Subcutaneous adipose tissue (tissue), 4 donors: Measurements from ENCODE around the gene CELF5. TPM values are rescaled to one million over a fixed set of nuclear protein-coding genes. Genes with fewer than 3 reads are reported as not detected.

Experiments
- CTCF ChIP-seq: fragments of 450-650 bp; IDR thresholded peaks from one replicate; pipeline ENCODE4 v1.5.1; 2016; ENCODE audit warnings: low read depth, mild to moderate bottlenecking, control low read depth, antibody characterized with exemption, moderate library complexity
- total RNA-seq, 4 donors: library from RNA; depleted of rRNA; stranded (reverse); fragments of >200 nt; gene quantifications; one replicate each; pipeline ENCODE4 v1.1.0, GENCODE V29; 2016

CELF5 gene
- total RNA-seq, 4 donors from 2014 or later, result not detected

DNA sequence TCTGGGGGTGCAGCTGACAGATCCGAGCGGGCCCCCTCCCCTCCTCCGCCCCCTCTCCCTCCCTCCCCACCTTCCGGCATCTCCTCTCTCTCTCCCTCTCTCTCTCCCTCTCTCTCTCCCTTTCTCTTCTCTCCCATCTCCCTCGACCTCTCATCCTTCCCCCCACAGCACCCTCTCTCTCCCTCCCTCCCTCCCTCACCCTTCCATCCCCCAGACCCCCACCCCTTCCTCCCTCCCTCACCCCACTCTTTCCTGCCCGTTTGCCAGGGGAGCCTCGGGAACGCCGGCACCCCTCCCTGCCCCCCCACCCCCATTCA, 666 bp downstream of the CELF5 start:
- no peak for TF ChIP-seq CTCF

DNA sequence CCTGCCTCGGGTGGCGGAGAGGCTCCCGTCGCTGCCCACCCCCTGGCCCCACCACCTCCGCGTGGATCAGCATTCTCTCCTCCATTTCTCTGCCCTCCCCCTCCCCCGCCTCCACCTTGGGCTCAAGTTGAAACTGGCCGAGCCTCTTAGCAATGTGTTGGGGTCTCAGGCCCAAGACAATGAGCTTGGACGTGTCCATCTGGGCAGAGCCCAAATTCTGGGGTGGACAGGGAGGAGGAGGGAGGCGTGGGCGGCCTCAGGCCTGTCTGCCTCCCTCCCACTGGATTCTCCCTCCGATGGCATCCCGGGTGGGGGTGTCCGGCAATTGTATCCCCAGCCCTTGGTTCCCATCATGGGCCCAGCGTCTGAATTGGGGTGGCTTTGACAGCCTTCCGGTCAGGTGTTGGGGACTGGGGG, 1.2 kb downstream of the CELF5 start:
- no peak for TF ChIP-seq CTCF

DNA sequence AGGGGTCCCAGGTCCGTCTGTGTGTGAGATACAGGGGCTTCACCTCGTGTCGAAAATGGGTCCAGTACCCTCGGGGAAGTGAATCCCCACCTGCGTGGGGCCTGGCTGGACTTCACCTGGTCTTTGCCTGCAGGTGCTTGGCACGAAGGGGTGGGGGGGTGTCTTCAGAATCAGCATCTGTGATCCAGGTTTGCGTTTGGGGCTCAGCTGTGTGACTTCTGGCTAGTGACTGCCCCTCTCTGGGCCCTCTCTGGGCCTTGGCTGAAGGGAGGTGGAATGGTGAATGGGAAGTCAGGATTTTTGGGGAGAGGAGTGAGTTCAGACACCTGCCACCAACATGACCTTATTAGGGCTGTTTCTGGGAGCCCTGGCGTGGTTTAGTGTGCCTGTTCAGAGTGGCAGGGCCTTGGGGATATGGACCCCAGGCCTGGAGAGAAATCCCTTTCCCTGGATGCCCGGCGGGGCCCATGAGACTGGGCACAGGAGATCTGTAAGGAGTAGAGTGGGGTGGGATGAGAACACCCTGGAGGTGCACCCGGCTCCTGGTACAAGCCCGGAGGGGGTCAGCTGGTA, 2.7 kb downstream of the CELF5 start:
- no peak for TF ChIP-seq CTCF

DNA sequence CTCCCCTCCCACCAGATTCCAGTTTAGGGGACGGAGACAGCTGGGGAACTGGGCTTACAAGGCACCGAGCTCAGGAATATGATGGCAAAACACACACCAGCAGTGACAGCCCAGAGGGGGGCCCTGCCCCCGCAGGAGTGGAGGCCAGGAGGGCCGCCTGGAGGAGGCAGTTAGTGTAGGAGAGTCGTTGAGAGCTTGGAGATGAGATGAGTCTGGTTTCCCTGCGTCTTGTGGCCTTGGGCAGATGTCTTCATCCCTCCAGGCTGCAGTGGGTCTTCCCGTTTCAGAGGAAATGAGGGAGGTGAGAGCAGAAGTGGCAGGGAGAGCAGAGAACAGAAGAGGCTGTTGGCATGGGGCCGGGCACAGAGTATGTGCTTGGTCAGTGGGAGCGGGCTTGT, 4.9 kb downstream of the CELF5 start:
- no peak for TF ChIP-seq CTCF

GRCh38 chr19:3229888-3230496, 5.5 kb downstream of the CELF5 start:
- no peak for TF ChIP-seq CTCF

DNA sequence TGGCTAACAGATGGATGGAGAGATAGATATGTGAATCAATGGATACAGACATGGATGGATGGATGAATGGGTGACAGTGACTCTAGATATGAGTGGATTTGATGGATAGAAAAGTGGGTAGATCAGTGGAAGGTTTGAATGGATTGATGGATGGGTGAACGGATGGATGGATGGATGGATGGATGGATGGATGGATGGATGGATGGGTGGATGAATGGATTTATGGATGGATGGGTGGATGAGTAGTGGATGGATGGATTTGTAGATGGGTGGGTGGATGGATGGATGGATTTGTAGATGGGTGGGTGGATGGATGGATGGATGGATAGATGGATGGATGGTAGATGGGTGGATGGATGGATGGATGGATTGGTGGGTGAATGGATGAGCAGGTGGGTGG, 6.8 kb downstream of the CELF5 start:
- no peak for TF ChIP-seq CTCF

- TF ChIP-seq CTCF, result no peak
These were observed 8.7 kb downstream of the CELF5 start for GRCh38 chr19:3233116-3233515.
